Neuronal stem cell (in vitro differentiated cells): Measurements from ENCODE around the gene SUSD1.

Experiments used
- DNase-seq: peaks from one replicate; pipeline ENCODE4 v3.0.0-alpha.2; 2013; ENCODE audit warnings: low spot score
- H2AFZ ChIP-seq: one replicate; pipeline ENCODE4 v1.6.1; 2013; ENCODE audit warnings: mild to moderate bottlenecking, low read length, inconsistent platforms
- H2AK5ac ChIP-seq: 2 replicates; pipeline ENCODE4 v1.6.1; 2013; ENCODE audit warnings: low read depth, mild to moderate bottlenecking, inconsistent platforms, low read length, moderate library complexity, mixed read lengths
- H2BK120ac ChIP-seq: 2 replicates; pipeline ENCODE4 v1.6.1; 2013; ENCODE audit warnings: low read depth, mild to moderate bottlenecking, inconsistent platforms, low read length, moderate library complexity, mixed read lengths
- H2BK12ac ChIP-seq: one replicate; pipeline ENCODE4 v1.6.1; 2013; ENCODE audit warnings: low read length, inconsistent platforms
- H2BK15ac ChIP-seq: 2 replicates; pipeline ENCODE4 v1.6.1; 2013; ENCODE audit warnings: mild to moderate bottlenecking, low read length, inconsistent platforms, mixed read lengths
- H2BK5ac ChIP-seq: one replicate; pipeline ENCODE4 v1.6.1; 2013; ENCODE audit warnings: inconsistent platforms, mild to moderate bottlenecking, low read length, moderate library complexity
- H3K14ac ChIP-seq: one replicate; pipeline ENCODE4 v1.6.1; 2013; ENCODE audit warnings: low read length, inconsistent platforms
- H3K18ac ChIP-seq: 2 replicates; pipeline ENCODE4 v1.6.1; 2013; ENCODE audit warnings: low read length, inconsistent platforms
- H3K23ac ChIP-seq: 2 replicates; pipeline ENCODE4 v1.6.1; 2013; ENCODE audit warnings: low read depth, mild to moderate bottlenecking, mixed read lengths, low read length, inconsistent platforms; ENCODE audit not compliant: poor library complexity
- H3K27ac ChIP-seq: replicated peaks from 3 replicates; pipeline ENCODE4 v1.5.1; 2013; ENCODE audit warnings: low read length, inconsistent platforms
- H3K27me3 ChIP-seq, 3 experiments: 2 replicates each; pipeline ENCODE4 v1.6.1; 2013; ENCODE audit warnings: low read length in 3 of 3, mild to moderate bottlenecking in 2 of 3, inconsistent platforms in 1 of 3, low read depth in 1 of 3, mixed read lengths in 1 of 3, moderate library complexity in 1 of 3; ENCODE audit not compliant: control insufficient read depth in 3 of 3, insufficient read depth in 3 of 3
- H3K36me3 ChIP-seq, 2 donors: replicated peaks in 1 of 2; 2 replicates each; pipeline ENCODE4 v1.6.1; 2013; ENCODE audit warnings: low read length in 2 of 2; ENCODE audit not compliant: control insufficient read depth in 2 of 2, insufficient read depth in 2 of 2
- H3K4ac ChIP-seq: 2 replicates; pipeline ENCODE4 v1.6.1; 2013; ENCODE audit warnings: inconsistent platforms, mild to moderate bottlenecking, low read length, moderate library complexity
- H3K4me1 ChIP-seq, 2 donors: 1 replicate in 1 of 2; 2 replicates in 1 of 2; pipeline ENCODE4 v1.6.1; 2013; ENCODE audit warnings: low read length in 2 of 2, low read depth in 1 of 2; ENCODE audit not compliant: control insufficient read depth in 2 of 2, insufficient read depth in 1 of 2
- H3K4me2 ChIP-seq: one replicate; pipeline ENCODE4 v1.6.1; 2013; ENCODE audit warnings: mild to moderate bottlenecking, low read length, inconsistent platforms; ENCODE audit not compliant: insufficient read depth, poor library complexity, severe bottlenecking
- H3K4me3 ChIP-seq, 2 donors: 2 replicates each; pipeline ENCODE4 v1.5.1; 2013; ENCODE audit warnings: low read length in 2 of 2, mild to moderate bottlenecking in 2 of 2, inconsistent platforms in 1 of 2, moderate library complexity in 1 of 2
- H3K79me1 ChIP-seq: one replicate; pipeline ENCODE4 v1.6.1; 2013; ENCODE audit warnings: low read depth, mild to moderate bottlenecking, inconsistent platforms, low read length, moderate library complexity
- H3K9ac ChIP-seq: one replicate; pipeline ENCODE4 v1.6.1; 2013; ENCODE audit warnings: mild to moderate bottlenecking, low read depth, low read length, inconsistent platforms; ENCODE audit not compliant: poor library complexity
- H3K9me3 ChIP-seq, 2 donors: replicated peaks in 1 of 2; 2 replicates each; pipeline versions ENCODE3 to v1.6.1; 2013; ENCODE audit warnings: low read length in 2 of 2, mild to moderate bottlenecking in 2 of 2, inconsistent platforms in 1 of 2, low read depth in 1 of 2, mixed read lengths in 1 of 2, moderate library complexity in 1 of 2; ENCODE audit not compliant: control insufficient read depth in 2 of 2, insufficient read depth in 1 of 2
- H4K8ac ChIP-seq: one replicate; pipeline ENCODE4 v1.6.1; 2013; ENCODE audit warnings: low read depth, mild to moderate bottlenecking, inconsistent platforms, low read length, moderate library complexity
- H4K91ac ChIP-seq: one replicate; pipeline ENCODE4 v1.6.1; 2013; ENCODE audit warnings: low read length, low read depth, mild to moderate bottlenecking, inconsistent platforms; ENCODE audit not compliant: poor library complexity
- WGBS, 2 donors: extraction: QIAGEN DNeasy Blood & Tissue Kit; methylation state at CpG; one replicate each; pipeline ENCODE4 v1.1.7; 2013; ENCODE audit warnings: missing lambda C conversion rate in 2 of 2, mixed read lengths in 1 of 2; ENCODE audit not compliant: insufficient read length in 2 of 2, insufficient replicate concordance in 1 of 2; ENCODE audit errors: extremely low coverage in 2 of 2; 5-methylcytosine and 5-hydroxymethylcytosine counted together

SUSD1 gene

GRCh38 chr9:112059966-112060320 is 115.2 kb downstream of the SUSD1 start:
- Histone ChIP-seq H2BK15ac (no peak overlapping the region), H3K4me2 (no peak overlapping the region), H2AK5ac (no peak overlapping the region), H3K79me1 (peaks cover 1% of the 10 kb centered on the region), H3K14ac (no peak overlapping the region), H4K8ac (no peak overlapping the region), H3K27me3 (no peaks in the 10 kb centered on the region), H3K27ac (no peak overlapping the region), H3K9me3 (peaks cover 0 to 1% of the 10 kb centered on the region in 2 donors), H4K91ac (no peak overlapping the region), H2BK12ac (no peak overlapping the region), H2AFZ (no peak overlapping the region), H2BK120ac (no peak overlapping the region), H3K23ac (no peak overlapping the region), H3K18ac (no peak overlapping the region), H2BK5ac (no peak overlapping the region), H3K9ac (no peak overlapping the region), H3K4me1 (peaks cover 0 to 2% of the 10 kb centered on the region in 2 donors), H3K36me3 (peaks cover 0 to 2% of the 10 kb centered on the region in 2 donors), H3K4me3 (no peak overlapping the region), H3K4ac (no peak overlapping the region)
- no peak for DNase-seq
- WGBS, 2 donors, result no CpG with 5 or more reads among the region's 3 CpGs

GRCh38 chr9:112059145-112059965 is 115.7 kb downstream of the SUSD1 start:
- Histone ChIP-seq H3K23ac (no peak overlapping the region), H3K9ac (no peak overlapping the region), H4K8ac (no peak overlapping the region), H2BK15ac (no peak overlapping the region), H3K79me1 (peaks cover under 1% of the 10 kb centered on the region), H3K36me3 (peaks cover 0 to 2% of the 10 kb centered on the region in 2 donors), H3K27me3 (no peaks in the 10 kb centered on the region), H2AK5ac (no peak overlapping the region), H3K4me1 (peaks cover 0 to 2% of the 10 kb centered on the region in 2 donors), H3K9me3 (peaks cover 0 to 1% of the 10 kb centered on the region in 2 donors), H2BK12ac (no peak overlapping the region), H3K4me3 (no peak overlapping the region), H3K27ac (no peak overlapping the region), H4K91ac (no peak overlapping the region), H2BK5ac (no peak overlapping the region), H3K4ac (no peak overlapping the region), H3K18ac (no peak overlapping the region), H3K14ac (no peak overlapping the region), H3K4me2 (no peak overlapping the region), H2AFZ (no peak overlapping the region), H2BK120ac (no peak overlapping the region)
- no CpG with 5 or more reads among the region's 13 CpGs for WGBS, 2 donors
- no peak for DNase-seq

- H3K18ac ChIP-seq, result no peak overlapping the region
- no peak overlapping the region for H2BK12ac ChIP-seq
- H3K4me2 ChIP-seq, result no peak overlapping the region
- H3K14ac ChIP-seq, result no peak overlapping the region
- H3K27me3 ChIP-seq, result no peaks in the 10 kb centered on the region
- no peak overlapping the region for H2BK15ac ChIP-seq
- H3K9ac ChIP-seq, result no peak overlapping the region
- no peaks in the 10 kb centered on the region for H3K36me3 ChIP-seq
- no peak overlapping the region for H2BK120ac ChIP-seq
- H3K23ac ChIP-seq, result no peak overlapping the region
- H4K91ac ChIP-seq, result no peak overlapping the region
- H2BK5ac ChIP-seq, result no peak overlapping the region
- H3K4me1 ChIP-seq, result peaks cover 0 to 2% of the 10 kb centered on the region in 2 donors
- no peak overlapping the region for H2AFZ ChIP-seq
- WGBS, 2 donors, result no CpG with 5 or more reads among the region's 2 CpGs
- no peak overlapping the region for H3K27ac ChIP-seq
- H3K9me3 ChIP-seq, result peaks cover 0 to 3% of the 10 kb centered on the region in 2 donors
- no peak overlapping the region for H4K8ac ChIP-seq
- H3K79me1 ChIP-seq, result no peaks in the 10 kb centered on the region
- DNase-seq, result no peak
- no peak overlapping the region for H3K4me3 ChIP-seq
- H2AK5ac ChIP-seq, result no peak overlapping the region
- no peak overlapping the region for H3K4ac ChIP-seq
These were observed 118.1 kb downstream of the SUSD1 start for GRCh38 chr9:112056996-112057395.

GRCh38 chr9:112054916-112055315 is 120.2 kb downstream of the SUSD1 start:
- H2BK120ac ChIP-seq, result no peak overlapping the region
- no peaks in the 10 kb centered on the region for H3K79me1 ChIP-seq
- no peak overlapping the region for H3K4me3 ChIP-seq
- no peak overlapping the region for H2BK5ac ChIP-seq
- no peak overlapping the region for H4K8ac ChIP-seq
- H3K14ac ChIP-seq, result no peak overlapping the region
- H3K4me1 ChIP-seq, result no peaks in the 10 kb centered on the region
- H2BK15ac ChIP-seq, result no peak overlapping the region
- no peak overlapping the region for H2AK5ac ChIP-seq
- WGBS, 2 donors, result no CpG with 5 or more reads among the region's 4 CpGs
- no peak for DNase-seq
- H3K4me2 ChIP-seq, result no peak overlapping the region
- H3K9me3 ChIP-seq, result peaks cover 0 to 3% of the 10 kb centered on the region in 2 donors
- H2AFZ ChIP-seq, result no peak overlapping the region
- H3K18ac ChIP-seq, result no peak overlapping the region
- no peak overlapping the region for H2BK12ac ChIP-seq
- no peak overlapping the region for H3K27ac ChIP-seq
- no peaks in the 10 kb centered on the region for H3K36me3 ChIP-seq
- H3K27me3 ChIP-seq, result no peaks in the 10 kb centered on the region
- H3K9ac ChIP-seq, result no peak overlapping the region
- H3K4ac ChIP-seq, result no peak overlapping the region
- H3K23ac ChIP-seq, result no peak overlapping the region
- H4K91ac ChIP-seq, result no peak overlapping the region
